Stimulated activated CD4-positive, alpha-beta T cell treated with anti-CD3 and anti-CD28 coated beads, Interleukin-4, amount 100 ng/mL, for 24 hours (primary cell): ENCODE data around the gene EOLA2.
"Not testable (repeated sequence)": the region's sequence is repeated elsewhere in the genome, so short reads cannot be mapped to it uniquely, and the experiment has no call there.

ENCODE experiments used
- DNase-seq: peaks from one replicate; pipeline ENCODE4 v3.0.0-alpha.2; 2020

The EOLA2 gene

DNA sequence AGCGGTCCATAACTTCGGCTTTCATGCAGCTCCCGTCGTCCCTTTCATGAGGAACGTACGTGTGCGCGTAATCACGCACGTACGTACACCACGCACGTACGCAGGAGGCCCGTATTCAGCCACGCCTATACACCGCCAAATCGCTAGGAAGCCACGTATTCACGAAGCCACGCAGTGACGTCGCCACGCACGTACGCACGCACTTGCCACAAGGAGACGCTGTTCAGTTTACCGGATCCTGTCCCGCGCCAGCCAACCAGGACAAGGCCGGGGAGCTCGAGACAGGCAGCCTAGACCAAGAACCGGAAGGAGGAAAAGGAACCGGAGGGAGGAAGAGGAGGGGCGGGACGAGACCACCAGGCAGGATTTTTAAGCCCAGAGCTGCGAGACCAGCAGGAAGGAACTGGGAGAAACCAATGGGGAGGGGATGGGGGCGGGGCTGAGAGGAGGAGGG lies at the start of gene EOLA2:
Gene EOLA2, minus strand, starts transcription at position 65 of the 454 bp plus-strand sequence. CDS start 4,617 bp downstream, outside the sequence.
- peak; percentile 92 for DNase-seq

- no peak for DNase-seq
These were observed 49.3 kb upstream of the EOLA2 start for GRCh38 chrX:149987613-149988012.

DNA sequence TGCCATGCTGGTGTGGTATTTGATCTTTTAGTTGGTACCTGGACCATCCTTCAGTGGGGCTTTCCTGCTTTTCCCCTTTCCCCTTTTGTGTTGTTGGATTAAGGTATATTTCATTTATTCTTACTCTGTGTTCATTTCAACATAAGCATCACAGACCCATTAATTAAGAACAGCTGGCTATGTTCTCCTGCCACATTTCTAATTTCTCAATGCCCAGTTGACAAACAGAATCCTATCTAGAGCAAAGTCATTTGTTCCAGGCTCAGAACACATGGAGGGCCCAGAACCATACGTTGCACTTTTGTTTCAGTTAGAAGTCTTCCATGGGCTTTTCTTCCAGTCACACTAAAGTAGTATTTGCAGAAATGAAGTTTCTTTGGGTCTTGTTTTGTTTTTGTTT lies 46.1 kb upstream of the EOLA2 start:
- no peak for DNase-seq

DNA sequence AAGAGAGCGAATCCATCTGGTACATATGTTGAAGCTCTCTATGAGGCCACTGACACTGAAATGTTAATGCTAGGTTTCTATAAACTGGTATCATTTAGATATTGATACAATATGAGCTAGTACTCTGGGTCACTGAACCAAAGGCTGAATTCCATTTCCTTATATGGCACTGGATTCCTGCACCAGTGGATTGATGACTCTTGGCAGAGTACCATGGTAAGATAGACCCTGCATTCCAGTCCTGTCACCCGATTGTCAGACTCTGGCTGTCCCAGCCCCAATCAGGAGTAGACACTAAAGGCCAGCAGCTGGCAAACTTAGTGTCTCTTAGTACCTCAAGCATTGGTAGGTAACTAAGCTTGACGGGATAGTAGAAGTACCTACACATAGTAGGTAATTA lies 44.0 kb upstream of the EOLA2 start:
- no peak for DNase-seq

DNA sequence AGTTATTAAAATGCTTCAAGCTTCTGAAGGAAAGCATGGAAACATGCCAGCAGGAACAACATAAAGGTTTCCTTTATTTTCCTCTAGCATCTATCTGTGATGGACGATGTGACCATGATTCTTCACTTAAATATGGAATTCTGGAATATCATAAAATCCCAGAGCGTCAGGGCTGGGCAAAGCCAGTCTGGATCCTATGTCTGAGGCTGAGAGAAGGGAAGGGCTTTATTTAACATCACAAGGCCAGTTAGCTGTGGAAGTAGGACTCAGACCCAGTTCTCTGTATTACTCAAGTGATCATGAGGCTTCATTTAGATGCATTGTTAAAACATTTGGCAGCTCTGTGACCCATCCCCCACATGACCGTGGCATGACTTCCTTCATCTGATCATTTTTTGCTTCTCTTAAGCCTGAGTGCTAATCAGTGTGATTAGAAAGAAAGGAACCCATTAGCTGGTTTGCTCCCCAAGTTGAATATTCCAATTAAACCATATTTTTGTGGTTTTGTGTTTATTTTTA lies 40.9 kb upstream of the EOLA2 start:
- no peak for DNase-seq

DNA sequence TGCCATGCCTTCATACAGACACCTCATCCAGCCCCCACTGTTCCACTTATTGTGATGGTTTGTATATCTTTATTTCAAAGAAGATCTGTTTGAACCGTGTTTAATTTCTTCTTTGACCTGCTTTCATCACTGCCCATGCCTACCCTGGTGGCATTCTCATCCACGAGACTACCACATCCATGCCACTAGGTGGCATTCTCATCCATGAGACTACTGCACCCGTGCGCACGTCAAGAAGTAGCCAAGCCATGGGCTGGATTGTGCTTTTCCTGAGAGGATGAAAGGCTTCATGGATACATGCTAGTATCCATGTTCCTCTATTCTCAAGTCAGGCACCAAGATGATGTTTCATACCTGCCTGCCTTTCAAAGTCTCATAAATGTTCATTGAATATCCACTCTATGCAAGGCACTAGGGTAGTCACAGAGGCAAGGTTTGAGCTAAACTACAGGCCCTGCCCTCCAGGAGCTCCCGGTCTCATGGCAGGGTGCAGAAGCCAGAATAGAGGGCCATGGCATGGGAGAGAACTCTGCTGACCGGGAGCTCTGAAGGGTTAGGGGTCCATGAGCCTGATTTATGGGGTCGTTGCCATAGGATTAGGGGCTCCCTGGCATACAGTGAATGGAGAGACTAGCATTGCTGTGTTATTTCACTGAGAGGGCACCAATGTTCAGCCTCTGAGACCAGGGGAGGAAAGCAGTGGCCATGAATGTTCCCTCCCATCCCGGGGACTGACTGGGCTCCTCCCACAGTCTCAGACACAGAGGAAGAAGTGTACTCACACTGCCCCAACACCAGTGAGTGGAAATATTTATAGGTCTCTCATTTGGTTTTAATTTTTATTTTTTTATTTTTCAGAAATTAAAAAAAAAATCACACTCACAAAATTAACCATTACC lies 24.8 kb upstream of the EOLA2 start:
- peak; percentile 24 for DNase-seq

DNA sequence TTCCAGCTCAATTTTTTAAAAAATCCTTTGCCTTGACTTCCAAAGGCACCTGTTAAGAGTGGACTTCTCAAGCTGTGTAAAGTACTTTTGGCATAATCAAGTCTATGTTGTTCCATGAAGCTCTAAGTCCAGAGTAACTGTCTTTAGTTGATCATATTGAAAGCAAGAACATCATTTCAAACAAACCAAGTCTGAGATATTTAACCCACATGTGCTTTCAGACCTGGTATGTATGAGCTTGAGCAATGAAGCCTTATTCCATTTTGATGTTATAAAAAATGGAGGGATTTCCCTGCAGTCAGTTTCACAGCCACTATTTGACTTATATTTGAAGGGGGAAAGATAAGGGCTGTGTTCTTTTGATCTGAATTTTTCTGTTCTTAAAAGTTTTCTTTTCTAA lies 23.7 kb upstream of the EOLA2 start:
- no peak for DNase-seq

DNA sequence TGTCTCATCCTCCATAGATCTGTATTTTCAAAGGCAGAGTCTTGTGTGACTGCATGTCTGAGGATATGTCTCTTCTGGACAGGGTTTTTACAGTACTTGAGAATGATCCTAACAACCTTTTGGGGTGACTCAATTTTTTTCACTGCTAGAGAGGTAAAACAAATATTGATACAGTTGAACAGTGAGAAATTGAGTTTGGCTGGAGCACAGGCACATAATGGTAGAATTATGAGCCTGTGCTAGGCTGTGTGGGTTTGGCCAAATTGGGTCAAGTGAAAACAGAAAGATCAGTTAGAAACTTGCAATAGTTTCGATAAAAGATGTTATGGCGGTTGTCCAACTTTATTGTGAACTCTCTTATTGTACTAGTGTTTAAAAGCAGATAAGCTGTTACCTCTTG lies 23.3 kb upstream of the EOLA2 start:
- no peak for DNase-seq

GRCh38 chrX:149950681-149951080 lies 12.4 kb upstream of the EOLA2 start:
- peak; percentile 10 for DNase-seq

DNA sequence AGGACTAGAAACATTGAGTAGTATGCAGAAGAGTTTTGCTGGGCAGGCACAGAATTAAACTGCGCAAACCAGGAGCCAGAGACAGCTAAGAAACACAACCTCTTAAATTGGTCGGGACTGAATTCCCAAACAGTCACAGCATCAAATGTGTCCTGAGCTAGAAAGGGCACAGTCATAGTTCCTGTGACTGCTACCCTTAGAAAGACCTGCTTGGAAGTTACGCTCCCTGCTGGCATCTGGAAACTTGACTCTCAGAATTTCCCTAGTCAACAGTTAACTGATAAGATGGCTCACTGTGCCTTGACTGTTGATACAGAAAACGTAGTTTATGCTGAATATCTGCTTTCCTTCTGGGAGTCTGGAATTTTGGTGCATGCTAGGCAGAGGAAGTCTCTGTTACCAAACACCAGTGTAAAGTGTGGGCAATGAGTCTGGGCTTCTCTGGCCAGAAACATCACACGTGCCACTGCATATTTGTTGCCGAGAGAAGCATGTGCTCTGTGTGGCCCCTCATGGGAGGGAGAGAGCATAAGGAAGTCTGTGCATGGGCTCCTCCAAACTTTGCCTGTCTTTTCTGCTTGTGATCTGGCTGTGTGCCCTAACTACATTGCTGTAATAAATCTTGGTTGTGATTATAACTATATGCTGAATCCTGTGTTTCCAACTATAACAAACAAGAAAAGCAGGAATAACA lies 11.6 kb upstream of the EOLA2 start:
- DNase-seq: no peak

DNA sequence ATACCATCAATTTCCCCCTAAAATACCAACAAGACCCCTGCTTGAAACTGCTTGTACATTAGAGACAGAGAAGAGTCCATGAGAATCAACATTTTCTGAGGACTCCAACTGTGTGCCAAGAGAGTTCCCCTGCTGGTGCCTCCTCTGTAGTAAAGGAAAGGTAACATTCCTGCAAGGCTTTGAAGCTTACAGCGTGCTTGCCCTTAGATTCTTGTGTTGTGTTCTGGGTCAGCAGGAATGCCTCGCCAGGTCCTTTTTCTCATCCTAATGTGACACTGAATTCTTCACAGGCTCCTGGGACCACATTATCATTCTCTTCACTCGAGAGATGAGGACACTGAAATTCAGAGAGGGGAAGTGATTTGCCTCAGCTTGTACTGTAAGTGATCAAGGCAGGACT lies 9.7 kb upstream of the EOLA2 start:
- DNase-seq: no peak

DNA sequence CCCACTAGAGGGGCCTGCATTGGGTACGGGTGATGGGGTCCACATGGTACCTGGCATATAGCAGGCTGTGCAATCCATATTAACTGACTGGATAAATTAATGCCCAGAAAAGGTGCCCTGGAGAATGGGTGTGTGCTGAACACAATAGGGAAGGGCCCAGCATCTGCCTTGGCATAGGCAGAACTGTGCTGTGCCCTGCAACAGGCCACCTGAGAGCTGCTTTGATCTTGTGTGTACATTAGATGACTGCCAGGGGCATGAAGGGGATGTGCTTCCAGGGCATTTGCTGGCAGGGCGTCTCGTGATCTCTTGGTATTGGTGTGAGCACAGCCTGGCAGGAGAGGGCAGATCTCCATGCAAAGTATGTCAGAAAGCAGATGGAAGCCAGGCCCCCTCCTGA lies 8.6 kb upstream of the EOLA2 start:
- DNase-seq: not testable (repeated sequence)

GRCh38 chrX:149945820-149946219 lies 7.5 kb upstream of the EOLA2 start:
- not testable (repeated sequence) for DNase-seq

GRCh38 chrX:149945087-149945670 lies 6.9 kb upstream of the EOLA2 start:
- DNase-seq: not testable (repeated sequence)

DNA sequence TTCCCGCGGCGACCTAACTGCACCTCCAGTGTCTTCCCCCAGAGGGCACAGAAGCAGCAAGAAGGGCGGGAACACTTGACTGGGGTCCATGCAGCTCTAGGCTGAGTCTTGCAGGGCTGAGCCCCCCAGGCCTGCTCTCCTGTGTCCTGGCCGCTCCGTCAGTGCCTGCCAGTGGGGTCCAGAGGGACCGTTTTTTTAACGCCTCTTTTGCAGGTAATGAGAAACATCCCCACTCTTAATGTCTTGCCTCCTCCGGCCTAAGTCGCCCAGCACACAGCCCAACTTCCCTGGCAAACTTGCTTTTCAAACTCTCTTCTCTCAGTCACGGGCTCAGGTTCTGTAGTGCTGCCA lies 2.4 kb upstream of the EOLA2 start:
- not testable (repeated sequence) for DNase-seq

DNA sequence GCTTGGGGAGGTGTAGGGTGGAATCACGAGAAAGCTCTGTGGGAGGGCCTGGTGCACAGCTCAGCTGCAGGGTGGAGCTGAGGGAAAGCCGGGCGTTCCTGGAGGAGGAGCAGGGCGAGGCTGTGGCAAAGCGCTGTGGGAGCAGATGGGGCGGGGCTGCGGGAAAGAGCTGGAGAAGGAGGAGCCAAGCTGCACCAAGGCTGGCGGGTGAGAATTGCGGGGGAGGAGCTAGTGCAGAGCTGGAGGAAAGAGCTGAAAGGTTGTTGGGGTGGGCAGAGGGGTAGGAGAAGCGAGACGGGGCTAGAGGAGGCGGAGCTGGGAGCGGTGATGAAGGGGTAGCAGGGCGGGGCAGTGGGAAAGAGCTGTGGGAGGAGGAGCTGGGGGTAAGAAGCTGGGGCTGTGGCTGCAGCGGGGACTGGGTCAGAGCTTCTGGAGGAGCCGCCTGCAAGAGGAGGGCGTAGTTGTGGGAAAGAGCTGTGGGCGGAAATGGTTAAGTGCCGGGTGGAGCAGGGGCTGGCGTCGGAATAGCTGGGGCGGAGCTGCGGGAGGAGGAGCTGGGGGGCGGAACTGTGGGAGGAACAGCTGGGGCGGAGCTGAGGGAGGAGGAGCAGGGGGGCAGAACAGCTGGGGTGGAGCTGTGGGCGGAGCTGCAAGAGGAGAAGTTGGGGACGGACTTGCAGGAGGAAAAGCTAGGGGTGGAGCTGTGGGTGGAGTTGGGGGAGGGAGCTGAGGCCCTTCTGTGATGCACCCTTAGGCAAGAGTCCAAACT lies 1.8 kb upstream of the EOLA2 start:
- peak; percentile 90 for DNase-seq

GRCh38 chrX:149939655-149939904 lies 1.3 kb upstream of the EOLA2 start:
- no peak for DNase-seq

GRCh38 chrX:149938881-149939654 lies 777 bp upstream of the EOLA2 start:
- DNase-seq: peak; percentile 89

DNA sequence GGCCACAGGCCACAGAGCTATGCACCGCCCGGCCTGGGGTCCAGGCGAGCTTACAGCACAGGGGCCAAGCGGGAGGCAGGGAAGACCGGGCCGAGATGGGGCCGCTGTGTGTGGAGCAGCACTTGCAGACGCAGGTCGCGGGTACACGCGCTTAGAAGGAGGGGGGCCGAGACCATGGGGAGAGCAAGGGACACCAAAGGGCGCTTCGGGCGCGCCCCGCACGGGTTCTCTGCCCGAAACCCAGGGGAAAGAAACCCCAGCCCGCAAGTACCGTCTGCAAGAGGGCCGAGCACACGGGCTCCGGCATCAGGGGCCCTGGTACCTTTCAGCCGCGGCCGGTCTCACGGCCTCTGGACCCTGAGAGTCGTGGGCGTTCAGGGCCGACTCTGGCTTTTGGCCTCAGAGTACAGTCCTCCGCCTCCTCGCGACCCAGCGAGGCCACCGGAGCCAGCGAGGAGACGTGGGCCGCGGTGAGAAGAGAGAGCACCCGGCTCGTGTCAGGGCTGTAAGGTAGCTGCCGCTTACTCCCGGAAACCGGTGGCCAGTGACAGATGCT lies 342 bp downstream of the EOLA2 start:
- DNase-seq: no peak

DNA sequence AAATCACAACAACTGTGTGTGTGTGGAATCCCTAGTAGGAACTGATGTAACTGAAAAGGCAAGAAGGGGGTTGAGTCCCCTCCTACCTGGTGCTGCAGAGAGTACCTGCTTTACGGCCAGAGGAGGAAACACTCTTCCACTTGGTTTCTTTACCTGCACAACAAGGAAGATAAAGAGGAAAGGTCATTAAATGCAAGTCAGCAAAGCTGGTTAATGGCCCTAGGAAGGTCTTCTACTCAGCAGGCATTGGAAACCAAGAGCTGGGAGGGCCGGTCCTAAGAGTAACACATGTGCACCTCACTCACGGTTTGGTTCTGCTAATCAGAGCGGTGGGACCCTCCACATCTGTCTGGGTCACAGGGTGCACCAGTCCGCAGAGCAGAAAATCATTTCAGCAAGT lies 963 bp downstream of the EOLA2 start:
- DNase-seq: not testable (repeated sequence)

DNA sequence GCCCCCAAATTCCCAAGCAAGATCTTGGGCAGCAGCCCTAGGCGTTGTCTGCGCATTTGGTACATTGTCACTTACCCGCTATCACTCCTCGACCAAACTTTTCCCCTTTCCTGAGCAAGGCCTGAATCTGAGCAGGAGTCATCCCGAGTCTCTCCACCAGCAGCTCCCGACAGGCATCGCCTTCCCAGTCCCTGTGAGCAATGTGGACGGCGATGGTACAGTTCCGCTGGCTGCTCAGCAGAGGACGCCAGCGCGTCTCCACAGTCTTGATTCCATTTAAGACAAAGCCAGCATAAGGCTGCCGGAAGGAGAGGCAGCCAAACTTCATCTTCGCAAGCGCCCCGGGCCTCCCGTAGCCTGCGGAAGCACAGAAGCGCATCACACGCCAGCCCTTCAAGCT lies 4.7 kb downstream of the EOLA2 start:
- not testable (repeated sequence) for DNase-seq

DNA sequence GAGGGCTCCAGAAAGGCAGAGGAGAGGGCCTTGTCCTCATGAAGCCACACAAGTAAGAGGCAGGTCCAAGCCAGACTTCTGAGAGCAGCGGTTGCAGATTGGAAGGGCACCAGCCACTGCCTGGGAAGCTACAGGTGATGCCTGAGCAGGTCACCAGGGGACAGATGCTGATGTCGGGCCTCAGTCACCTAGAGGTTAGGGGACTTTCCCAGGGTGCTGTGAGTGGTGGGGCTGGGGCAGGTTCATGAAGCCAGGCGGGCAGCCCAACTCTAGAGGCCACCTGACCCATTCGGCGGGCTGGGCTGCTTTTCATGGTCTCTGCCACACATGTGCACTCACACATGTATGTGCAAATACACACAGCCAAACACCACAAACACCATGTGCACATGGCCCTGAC lies 5.3 kb downstream of the EOLA2 start:
- DNase-seq: not testable (repeated sequence)
